Dedifferentiated amniotic fluid mesenchymal stem cell (primary cell): ENCODE results near the gene RPL32.
"Not testable (repeated sequence)": the region's sequence is repeated elsewhere in the genome, so short reads cannot be mapped to it uniquely, and the experiment has no call there.

Experiments
- DNase-seq: peaks from one replicate; pipeline ENCODE4 v3.0.0-alpha.2; 2016; ENCODE audit errors: extremely low spot score

The RPL32 gene

GRCh38 chr3:12808587-12808986 is 32.8 kb downstream of the RPL32 start:
- no peak for DNase-seq

- DNase-seq = no peak
These were observed 33.6 kb downstream of the RPL32 start for GRCh38 chr3:12807601-12808359.

DNA sequence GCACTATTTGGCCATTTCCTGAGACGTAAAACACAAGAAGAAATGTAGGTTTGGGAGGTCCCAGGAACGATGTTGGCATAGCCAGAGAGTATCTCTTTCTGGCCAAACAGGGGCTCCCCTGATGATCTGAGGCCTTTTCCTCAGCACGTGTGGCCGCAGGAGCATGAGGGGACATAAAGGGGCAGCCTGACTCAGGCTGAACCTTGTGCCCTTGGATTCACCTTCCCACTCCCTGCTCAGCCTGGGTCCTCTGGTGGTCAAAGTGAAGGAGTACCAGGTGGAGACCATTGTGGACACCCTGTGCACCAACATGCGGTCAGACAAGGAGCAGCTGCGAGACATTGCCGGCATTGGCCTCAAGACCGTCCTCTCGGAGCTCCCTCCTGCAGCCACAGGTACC is 34.3 kb downstream of the RPL32 start:
- no peak for DNase-seq

DNA sequence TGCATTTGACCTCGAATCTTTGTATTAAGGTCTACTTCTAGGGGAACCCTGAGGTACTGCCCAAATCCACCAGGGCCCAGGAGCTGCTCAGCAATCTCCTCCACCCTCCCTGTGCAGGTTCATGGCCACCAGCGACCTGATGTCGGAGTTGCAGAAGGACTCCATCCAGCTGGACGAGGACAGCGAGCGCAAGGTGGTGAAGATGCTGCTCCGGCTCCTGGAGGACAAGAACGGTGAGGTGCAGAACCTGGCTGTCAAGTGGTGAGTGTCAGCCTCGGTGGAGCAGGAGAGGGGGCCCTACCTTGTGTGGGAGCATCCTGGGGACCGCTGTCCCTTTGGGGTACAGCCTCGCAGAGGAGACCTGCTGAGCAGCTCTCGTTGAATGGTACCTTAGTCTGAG is 38.0 kb downstream of the RPL32 start:
- no peak for DNase-seq

GRCh38 chr3:12799525-12800440 is 41.6 kb downstream of the RPL32 start:
- DNase-seq = no peak

GRCh38 chr3:12798559-12799179 is 42.7 kb downstream of the RPL32 start:
- DNase-seq = no peak

- no peak for DNase-seq
These were observed 43.3 kb downstream of the RPL32 start for GRCh38 chr3:12797892-12798558.

DNA sequence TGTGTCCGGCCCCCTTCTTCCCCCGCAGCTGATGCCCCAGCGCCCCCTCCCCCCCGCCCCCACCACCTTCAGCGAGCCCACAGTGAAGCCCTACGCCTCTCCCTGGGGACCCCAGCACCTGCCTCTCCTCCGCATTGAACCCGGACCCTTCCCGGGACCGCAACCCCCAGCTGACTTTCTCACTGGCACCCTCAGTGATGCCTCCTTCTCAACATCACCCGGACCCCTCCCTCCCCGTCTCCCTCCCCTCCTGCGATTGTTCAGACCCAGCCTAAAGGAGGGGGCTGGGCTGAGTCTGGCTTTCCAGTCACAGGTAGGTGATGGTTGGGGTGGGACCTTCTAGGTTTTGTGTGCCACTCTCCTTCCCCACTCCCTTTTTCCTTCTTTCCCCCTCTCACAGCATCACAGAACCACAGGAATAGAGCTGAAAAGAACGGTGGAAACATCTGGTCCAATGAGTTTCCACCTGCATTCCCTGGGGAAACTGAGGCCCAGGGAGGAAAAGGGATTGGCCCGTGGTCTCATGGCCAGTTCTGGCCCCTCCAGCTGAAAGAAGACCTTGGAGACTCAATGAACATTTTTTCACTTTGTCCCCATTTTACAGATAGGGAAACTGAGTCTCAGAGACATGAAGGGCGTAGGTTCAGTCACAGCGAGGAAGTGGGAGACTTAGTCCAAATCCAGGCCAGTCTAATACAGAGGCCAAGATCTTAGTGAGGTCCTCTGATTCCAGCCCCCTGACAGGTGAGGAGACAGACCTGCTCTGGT is 44.1 kb downstream of the RPL32 start:
- DNase-seq = no peak

GRCh38 chr3:12796171-12797123 is 44.9 kb downstream of the RPL32 start, which contains the start of gene CAND2:
Gene CAND2 (plus strand): TSS chr3:12796680. CDS start chr3:12796721, 41 bp downstream.
- DNase-seq = no peak

DNA sequence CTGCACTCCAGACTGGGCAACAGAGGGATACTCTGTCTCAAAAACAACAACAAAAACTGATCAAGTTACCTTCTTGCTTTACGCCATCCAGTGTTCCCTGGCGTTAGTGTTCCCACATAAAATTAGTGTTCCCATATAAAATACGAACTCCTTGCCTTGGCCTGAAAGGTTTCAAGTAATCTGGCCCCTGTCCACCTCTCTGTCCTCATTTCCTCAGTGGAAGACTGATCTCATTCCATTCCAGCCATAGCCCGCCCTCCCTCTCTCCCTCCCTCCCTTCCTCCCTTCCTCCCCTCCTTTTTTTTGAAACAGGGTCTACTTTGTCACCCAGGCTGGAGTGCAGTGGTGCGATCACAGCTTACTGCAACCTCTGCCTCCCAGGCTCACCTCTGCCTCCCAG is 47.7 kb downstream of the RPL32 start:
- DNase-seq = no peak

DNA sequence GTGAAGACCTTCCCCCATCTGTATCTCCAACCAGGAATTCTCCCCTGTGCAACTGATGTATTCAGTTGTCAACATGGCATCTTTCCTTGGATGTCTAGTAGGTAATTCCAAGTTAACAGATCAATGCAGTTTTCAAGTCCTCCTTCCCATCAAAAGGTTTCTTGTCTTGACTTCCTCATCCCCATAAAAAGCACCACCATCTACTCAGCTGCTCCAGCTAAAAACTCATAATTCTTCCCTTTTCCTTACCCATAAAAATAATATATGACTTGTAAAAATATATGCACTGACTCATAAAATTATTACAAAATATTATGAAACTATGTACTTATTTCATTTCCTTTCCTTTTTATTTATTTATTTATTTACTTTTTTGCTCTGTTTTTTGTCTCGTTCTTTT is 49.9 kb downstream of the RPL32 start:
- no peak for DNase-seq

- DNase-seq = not testable (repeated sequence)
These were observed 53.2 kb downstream of the RPL32 start for GRCh38 chr3:12787967-12788690.

GRCh38 chr3:12787346-12787745 is 54.0 kb downstream of the RPL32 start:
- not testable (repeated sequence) for DNase-seq

- DNase-seq = no peak
These were observed 56.3 kb downstream of the RPL32 start for GRCh38 chr3:12785096-12785495.
